NCI-H1105 treated with DMSO at 0.1 percent for 48 hours (cell line): ENCODE results near the gene RABGGTA.

Source experiments
- DNase-seq: peaks from one replicate; lab custom pipeline; 2025; lab: John Stamatoyannopoulos, UW

Gene RABGGTA

GRCh38 chr14:24216345-24216699, 55.1 kb downstream of the RABGGTA start:
- DNase-seq: peak; percentile 33
